DMS153 treated with DMSO at 0.1 percent for 48 hours (cell line): ENCODE measurements around the gene METRN.
A peak's percentile ranks its signal among the peaks of the same experiment; 100 is the strongest.

Experiments
- DNase-seq: peaks from one replicate; lab custom pipeline; 2025; ENCODE audit not compliant: unreplicated experiment; lab: John Stamatoyannopoulos, UW

The METRN gene

DNA sequence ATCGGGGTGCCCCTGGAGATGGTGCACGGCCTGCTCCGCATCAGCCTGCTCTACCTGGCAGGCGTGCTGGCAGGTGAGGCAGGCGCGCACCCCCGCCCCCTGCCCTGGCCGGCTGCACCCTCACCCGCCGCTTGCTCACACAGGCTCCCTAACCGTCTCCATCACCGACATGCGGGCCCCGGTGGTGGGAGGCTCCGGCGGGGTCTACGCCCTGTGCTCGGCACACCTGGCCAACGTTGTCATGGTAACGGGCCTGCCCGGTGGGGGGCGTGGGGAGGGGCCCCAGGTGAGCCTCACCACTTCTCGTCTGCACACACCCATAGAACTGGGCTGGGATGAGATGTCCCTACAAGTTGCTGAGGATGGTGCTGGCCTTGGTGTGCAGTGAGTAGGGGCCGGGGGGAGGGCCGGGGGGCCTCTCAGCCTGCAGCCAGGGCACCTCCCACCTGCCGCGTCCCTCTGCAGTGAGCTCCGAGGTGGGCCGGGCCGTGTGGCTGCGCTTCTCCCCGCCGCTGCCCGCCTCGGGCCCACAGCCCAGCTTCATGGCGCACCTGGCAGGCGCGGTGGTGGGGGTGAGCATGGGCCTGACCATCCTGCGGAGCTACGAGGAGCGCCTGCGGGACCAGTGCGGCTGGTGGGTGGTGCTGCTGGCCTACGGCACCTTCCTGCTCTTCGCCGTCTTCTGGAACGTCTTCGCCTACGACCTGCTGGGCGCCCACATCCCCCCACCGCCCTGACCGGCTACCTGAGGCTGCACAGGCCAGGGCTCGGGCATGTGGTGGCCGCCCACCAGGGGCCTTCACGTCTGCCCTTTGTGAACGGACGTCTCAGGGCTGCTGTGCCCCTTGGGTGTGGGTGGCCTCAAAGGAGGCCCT, 37.4 kb upstream of the METRN start:
- DNase-seq: no peak

- DNase-seq: no peak
These were observed 36.6 kb upstream of the METRN start for GRCh38 chr16:678209-678857.

GRCh38 chr16:678858-679813, 35.8 kb upstream of the METRN start:
- DNase-seq: peak; percentile 55

DNA sequence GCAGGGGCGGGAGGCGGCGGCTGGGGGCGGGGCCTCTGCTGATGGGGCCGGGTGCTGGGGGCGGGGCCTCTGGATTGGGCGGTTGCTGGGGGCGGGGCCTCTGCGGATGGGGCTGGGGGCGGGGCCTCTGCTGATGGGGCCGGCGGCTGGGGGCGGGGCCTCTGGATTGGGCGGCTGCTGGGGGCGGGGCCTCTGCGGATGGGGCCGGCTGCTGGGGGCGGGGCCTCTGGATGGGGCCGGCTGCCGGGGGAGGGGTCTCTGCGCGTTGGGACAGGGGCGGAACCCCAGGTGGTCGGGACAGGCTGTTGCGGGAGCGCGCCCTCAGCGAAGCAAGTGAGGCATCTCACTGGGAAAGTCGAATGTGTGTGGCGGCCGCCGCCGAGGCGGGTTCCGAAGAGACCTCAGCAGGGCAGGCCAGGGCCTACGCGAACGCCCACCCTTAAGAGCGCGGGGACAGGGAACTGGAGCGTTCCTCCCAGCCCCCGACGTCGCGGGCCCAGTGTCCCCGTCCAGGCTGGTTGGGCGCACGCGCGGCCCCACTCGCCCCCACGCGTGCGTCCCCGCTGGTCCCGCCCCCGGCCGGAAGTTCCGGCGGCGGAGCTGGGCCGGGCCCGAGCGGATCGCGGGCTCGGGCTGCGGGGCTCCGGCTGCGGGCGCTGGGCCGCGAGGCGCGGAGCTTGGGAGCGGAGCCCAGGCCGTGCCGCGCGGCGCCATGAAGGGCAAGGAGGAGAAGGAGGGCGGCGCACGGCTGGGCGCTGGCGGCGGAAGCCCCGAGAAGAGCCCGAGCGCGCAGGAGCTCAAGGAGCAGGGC, 34.9 kb upstream of the METRN start, which contains the start of gene STUB1:
TSS of gene STUB1 (plus strand) at position 597 of the 811 bp plus-strand sequence. CDS start at position 713, 116 bp downstream.
- peak; percentile 67 for DNase-seq

- no peak for DNase-seq
These were observed 34.3 kb upstream of the METRN start for GRCh38 chr16:680625-680945.

GRCh38 chr16:680967-681745, 33.8 kb upstream of the METRN start:
- DNase-seq: no peak

- DNase-seq: no peak
These were observed 33.0 kb upstream of the METRN start for GRCh38 chr16:681746-682427.

DNA sequence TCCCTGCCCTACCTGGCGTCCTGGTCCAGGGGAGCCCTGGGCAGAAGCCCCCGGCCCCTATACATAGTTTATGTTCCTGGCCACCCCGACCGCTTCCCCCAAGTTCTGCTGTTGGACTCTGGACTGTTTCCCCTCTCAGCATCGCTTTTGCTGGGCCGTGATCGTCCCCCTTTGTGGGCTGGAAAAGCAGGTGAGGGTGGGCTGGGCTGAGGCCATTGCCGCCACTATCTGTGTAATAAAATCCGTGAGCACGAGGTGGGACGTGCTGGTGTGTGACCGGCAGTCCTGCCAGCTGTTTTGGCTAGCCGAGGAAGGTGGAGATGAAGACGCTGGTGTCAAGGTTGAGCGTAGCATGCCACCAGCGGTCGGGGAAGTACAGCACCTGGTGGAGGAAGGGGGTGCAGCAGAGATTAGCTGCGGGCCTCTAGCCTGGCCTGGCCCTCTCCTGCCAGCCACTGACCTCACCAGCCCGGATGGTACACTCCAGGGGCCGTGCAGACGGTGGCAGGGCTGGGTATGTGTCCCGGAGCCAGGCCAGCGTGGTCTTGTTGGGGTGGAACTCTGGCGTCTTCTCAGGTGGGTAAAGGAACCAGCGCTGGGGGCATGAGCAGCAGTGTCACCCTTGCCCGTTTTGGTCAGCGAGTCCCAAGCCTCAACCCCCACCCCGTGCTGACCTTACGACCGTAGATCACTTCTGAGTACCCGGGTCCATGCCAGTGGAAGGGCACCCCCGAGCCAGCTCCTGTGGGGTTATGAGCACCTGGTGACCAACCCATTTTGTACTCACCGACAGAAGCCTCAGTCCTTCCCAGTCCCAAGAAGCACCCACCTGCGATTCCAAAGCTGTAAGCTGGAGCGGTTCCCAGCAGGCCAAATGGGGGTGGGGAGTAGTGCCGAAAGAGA, 32.2 kb upstream of the METRN start:
- no peak for DNase-seq

- no peak for DNase-seq
These were observed 31.4 kb upstream of the METRN start for GRCh38 chr16:683396-684070.

- peak; percentile 90 for DNase-seq
These were observed 30.7 kb upstream of the METRN start, which contains the start of gene JMJD8 for GRCh38 chr16:684071-684794. Gene JMJD8 (minus strand): TSS chr16:684334. CDS start chr16:684319, 15 bp downstream.

GRCh38 chr16:684961-685696, 29.8 kb upstream of the METRN start:
- peak; percentile 82 for DNase-seq

GRCh38 chr16:685967-686366, 29.0 kb upstream of the METRN start:
- DNase-seq: peak; percentile 12

DNA sequence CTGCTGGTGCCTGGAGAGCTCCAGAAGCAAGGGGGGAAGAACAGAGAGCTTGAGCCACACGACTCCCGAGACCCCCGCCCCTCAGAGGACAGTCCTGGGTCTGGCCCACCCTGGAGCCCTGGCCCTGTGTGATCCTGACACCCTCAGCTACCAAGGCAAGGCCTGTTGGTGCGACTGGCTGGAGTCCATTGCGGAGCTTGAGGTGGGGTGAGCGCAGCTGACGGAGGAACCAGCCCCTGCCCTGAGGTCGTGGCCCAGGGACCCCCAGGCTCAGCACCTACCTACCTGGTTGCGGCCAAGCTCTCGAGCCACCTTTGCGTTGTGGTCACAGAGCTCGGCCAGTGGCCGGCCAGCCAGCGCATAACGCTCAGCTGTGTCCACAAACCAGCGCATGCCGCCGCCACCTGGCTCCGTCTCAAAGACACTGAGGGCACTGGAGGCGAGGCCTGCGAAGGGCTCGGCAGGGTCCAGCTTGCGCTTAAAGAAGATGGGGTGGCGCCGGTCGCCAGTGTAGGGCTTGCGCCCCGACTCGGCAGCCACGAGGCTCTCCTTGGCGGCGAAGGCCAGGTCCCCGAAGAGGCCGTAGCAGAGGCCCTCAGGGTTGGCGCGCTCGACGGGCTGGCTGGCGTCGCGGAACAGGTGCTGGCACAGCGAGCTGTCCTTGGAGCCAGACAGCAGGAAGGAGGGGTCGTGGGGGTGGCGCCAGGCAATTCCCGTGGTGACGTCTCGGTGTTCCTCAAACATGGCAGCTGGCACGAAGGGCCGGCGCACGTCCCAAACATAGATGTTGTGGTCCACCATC, 28.3 kb upstream of the METRN start:
- DNase-seq: no peak

DNA sequence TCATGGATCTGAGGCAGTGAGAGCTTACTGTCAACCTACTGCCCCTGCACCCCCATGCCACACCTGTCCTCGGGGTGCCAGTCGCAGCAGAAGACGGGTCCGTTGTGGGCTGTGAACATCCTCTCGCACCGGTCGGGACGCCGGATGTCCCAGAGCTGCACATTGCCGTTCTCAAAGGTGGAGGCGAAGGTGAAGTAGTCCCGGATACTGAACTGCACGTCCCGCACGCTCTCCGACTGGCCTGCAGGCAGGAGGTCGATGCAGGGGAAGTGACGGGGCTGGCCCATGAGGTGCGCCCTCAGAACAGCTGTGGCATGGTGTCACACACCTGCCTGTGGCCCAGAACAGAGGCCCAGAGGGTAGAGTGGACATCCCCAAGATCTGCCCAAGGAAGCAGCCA, 27.4 kb upstream of the METRN start:
- no peak for DNase-seq

GRCh38 chr16:689175-689897, 25.6 kb upstream of the METRN start:
- no peak for DNase-seq
